ENCODE measurements around the gene CST3.

CST3 gene

DNA sequence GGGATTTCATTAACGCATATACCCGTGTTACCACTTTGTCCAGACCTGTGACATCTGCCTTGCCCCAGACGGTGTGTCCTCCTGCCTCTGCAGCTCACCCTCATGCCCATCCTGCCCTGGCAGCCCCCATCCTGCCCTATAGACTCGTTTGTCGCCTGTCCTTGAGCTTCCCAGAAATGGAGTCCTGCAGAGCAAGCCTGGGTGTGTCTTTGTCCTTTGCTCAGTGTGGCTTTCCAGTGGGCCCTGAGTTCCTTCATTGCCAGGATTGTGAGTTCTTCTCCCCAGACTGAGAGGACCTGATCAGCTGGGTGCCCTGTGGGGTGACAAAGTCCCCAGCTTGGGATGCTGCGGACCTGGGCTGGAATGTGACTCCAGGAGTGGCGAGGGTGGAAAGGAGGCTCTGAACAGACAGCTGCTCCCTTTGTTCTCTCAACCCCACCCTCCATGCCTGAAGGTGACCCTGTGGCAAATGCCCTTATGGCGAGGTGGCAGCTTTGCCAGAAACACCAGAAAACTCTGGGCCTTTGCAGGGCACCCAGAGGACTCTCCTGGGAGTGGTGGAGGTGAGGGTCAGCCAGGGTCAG lies 2.4 kb upstream of the CST3 start:
- DNase-seq (ENCODE audit: low read depth in 1 of 2, low spot score in 1 of 2): no peak

DNA sequence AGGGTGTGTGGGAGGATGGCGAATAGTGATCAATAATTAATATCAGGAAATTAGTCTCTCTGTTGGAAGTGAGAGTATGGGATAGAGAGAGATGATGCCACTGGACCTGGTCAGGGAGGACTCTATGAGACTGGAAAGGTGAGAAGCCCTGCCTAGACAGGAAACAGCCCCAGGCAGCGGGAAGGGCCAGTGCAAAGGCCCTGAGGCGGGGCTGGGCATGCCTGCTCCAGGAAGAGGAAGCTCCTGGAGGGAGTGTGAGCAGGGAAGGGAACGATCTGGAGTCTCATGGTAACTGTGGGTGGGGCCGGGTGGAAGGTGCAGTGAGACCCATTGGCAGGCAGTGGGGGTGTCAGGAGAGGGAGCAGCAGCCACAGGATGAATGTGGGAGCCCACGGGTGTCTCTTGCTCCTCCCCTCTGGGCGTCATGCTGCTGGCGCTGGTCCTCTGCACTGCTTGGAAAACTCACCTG lies 1.8 kb upstream of the CST3 start:
- H3K4me3 ChIP-seq (replicated peaks; ENCODE audit: insufficient read depth, low read length): no peak overlapping the region
- no peaks in the 10 kb centered on the region for H3K27me3 ChIP-seq (ENCODE audit: insufficient read depth, poor library complexity, severe bottlenecking)
- DNase-seq (ENCODE audit: low read depth in 1 of 2, low spot score in 1 of 2): no peak
- H3K27ac ChIP-seq (replicated peaks): no peak overlapping the region
- TF ChIP-seq GABPA (IDR thresholded peaks at IDR 0.05; ENCODE audit: low read depth): no peak
- TF ChIP-seq, protein P1, sequence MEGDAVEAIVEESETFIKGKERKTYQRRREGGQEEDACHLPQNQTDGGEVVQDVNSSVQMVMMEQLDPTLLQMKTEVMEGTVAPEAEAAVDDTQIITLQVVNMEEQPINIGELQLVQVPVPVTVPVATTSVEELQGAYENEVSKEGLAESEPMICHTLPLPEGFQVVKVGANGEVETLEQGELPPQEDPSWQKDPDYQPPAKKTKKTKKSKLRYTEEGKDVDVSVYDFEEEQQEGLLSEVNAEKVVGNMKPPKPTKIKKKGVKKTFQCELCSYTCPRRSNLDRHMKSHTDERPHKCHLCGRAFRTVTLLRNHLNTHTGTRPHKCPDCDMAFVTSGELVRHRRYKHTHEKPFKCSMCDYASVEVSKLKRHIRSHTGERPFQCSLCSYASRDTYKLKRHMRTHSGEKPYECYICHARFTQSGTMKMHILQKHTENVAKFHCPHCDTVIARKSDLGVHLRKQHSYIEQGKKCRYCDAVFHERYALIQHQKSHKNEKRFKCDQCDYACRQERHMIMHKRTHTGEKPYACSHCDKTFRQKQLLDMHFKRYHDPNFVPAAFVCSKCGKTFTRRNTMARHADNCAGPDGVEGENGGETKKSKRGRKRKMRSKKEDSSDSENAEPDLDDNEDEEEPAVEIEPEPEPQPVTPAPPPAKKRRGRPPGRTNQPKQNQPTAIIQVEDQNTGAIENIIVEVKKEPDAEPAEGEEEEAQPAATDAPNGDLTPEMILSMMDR (IDR thresholded peaks at IDR 0.05; ENCODE audit: insufficient read depth, low read length): no peak
- no peak for TF ChIP-seq POLR2AphosphoS5 (IDR thresholded peaks at IDR 0.05; ENCODE audit: low read depth)
- TF ChIP-seq, protein P2, sequence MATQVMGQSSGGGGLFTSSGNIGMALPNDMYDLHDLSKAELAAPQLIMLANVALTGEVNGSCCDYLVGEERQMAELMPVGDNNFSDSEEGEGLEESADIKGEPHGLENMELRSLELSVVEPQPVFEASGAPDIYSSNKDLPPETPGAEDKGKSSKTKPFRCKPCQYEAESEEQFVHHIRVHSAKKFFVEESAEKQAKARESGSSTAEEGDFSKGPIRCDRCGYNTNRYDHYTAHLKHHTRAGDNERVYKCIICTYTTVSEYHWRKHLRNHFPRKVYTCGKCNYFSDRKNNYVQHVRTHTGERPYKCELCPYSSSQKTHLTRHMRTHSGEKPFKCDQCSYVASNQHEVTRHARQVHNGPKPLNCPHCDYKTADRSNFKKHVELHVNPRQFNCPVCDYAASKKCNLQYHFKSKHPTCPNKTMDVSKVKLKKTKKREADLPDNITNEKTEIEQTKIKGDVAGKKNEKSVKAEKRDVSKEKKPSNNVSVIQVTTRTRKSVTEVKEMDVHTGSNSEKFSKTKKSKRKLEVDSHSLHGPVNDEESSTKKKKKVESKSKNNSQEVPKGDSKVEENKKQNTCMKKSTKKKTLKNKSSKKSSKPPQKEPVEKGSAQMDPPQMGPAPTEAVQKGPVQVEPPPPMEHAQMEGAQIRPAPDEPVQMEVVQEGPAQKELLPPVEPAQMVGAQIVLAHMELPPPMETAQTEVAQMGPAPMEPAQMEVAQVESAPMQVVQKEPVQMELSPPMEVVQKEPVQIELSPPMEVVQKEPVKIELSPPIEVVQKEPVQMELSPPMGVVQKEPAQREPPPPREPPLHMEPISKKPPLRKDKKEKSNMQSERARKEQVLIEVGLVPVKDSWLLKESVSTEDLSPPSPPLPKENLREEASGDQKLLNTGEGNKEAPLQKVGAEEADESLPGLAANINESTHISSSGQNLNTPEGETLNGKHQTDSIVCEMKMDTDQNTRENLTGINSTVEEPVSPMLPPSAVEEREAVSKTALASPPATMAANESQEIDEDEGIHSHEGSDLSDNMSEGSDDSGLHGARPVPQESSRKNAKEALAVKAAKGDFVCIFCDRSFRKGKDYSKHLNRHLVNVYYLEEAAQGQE (IDR thresholded peaks at IDR 0.05; ENCODE audit: insufficient replicate concordance, low read depth): no peak
- TF ChIP-seq SPI1 (IDR thresholded peaks at IDR 0.05; ENCODE audit: borderline replicate concordance, low read depth): no peak

More for the DNA sequence above, 2.4 kb upstream of the CST3 start:
- no peak overlapping the region for H3K4me3 ChIP-seq (replicated peaks; ENCODE audit: insufficient read depth, low read length)
- no peak overlapping the region for H3K27ac ChIP-seq (replicated peaks)
- TF ChIP-seq, protein P1 (IDR thresholded peaks at IDR 0.05; ENCODE audit: insufficient read depth, low read length): no peak
- TF ChIP-seq POLR2AphosphoS5 (IDR thresholded peaks at IDR 0.05; ENCODE audit: low read depth): no peak
- no peaks in the 10 kb centered on the region for H3K27me3 ChIP-seq (ENCODE audit: insufficient read depth, poor library complexity, severe bottlenecking)

DNA sequence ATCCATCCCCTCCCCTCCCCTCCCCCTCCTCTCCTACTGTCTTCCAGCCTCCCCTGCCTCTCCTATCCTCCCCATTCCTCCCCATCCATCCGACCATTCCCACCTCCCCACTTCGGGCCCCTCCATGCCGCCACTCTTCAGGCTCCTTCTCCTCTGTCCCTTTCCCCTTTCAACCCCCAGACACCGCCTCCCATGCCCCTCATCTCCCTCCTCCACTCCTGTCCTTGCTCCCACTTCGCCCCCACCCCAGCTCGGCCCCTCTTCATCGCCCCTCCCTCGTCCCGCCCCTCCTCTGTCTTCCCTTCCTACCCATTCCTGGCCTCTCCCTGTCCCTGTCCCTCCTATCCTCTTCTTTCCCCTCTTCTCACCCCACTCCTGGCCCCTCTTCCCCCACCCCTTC lies 554 bp upstream of the CST3 start:
- no peak for DNase-seq (ENCODE audit: low read depth in 1 of 2, low spot score in 1 of 2)
- Histone ChIP-seq H3K27ac (replicated peaks) (no peak overlapping the region), H3K27me3 (ENCODE audit: insufficient read depth, poor library complexity, severe bottlenecking) (no peaks in the 10 kb centered on the region), H3K4me3 (replicated peaks; ENCODE audit: insufficient read depth, low read length) (peak overlapping the region; percentile 68)
- TF ChIP-seq, protein P2 (IDR thresholded peaks at IDR 0.05; ENCODE audit: insufficient replicate concordance, low read depth): no peak
- TF ChIP-seq SPI1 (IDR thresholded peaks at IDR 0.05; ENCODE audit: borderline replicate concordance, low read depth) (no peak), POLR2AphosphoS5 (IDR thresholded peaks at IDR 0.05; ENCODE audit: low read depth) (no peak), GABPA (IDR thresholded peaks at IDR 0.05; ENCODE audit: low read depth) (no peak)
- TF ChIP-seq, protein P1 (IDR thresholded peaks at IDR 0.05; ENCODE audit: insufficient read depth, low read length): no peak

DNA sequence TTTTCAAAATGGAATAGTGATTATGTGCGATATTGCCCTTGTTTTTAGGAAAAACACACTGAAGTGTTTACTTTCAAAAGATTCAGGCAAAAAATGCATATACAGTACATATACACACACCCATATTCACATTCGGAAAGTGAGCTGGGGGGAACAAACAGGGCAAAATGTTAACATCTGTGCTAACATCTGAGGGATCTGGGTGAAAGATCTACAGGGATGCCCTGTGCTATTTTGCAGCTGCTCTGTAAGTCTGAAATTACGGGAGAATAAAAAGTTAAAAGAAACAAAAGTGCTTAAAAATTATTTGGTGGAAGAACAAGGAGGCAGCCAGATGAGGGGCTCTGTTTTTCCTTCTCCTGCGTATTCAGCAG lies 860 bp downstream of the CST3 start:
- no peaks in the 10 kb centered on the region for H3K27me3 ChIP-seq (ENCODE audit: insufficient read depth, poor library complexity, severe bottlenecking)
- H3K27ac ChIP-seq (replicated peaks): no peak overlapping the region
- H3K4me3 ChIP-seq (replicated peaks; ENCODE audit: insufficient read depth, low read length): peak overlapping the region; percentile 68
- DNase-seq (ENCODE audit: low read depth in 1 of 2, low spot score in 1 of 2): no peak
- TF ChIP-seq POLR2AphosphoS5 (IDR thresholded peaks at IDR 0.05; ENCODE audit: low read depth) (no peak), SPI1 (IDR thresholded peaks at IDR 0.05; ENCODE audit: borderline replicate concordance, low read depth) (no peak), GABPA (IDR thresholded peaks at IDR 0.05; ENCODE audit: low read depth) (no peak)
- TF ChIP-seq, protein P2 (IDR thresholded peaks at IDR 0.05; ENCODE audit: insufficient replicate concordance, low read depth): no peak
- TF ChIP-seq, protein P1 (IDR thresholded peaks at IDR 0.05; ENCODE audit: insufficient read depth, low read length): no peak
